ENCODE results near the gene PFKP. TPM values are rescaled to one million over a fixed set of nuclear protein-coding genes. Genes with fewer than 3 reads are reported as not detected.

PFKP gene
- total RNA-seq, 1 experiment from 2014 or later = 232 TPM

GRCh38 chr10:3126741-3127346 lies 59.5 kb downstream of the PFKP start:
- Histone ChIP-seq H3K9me3 (ENCODE audit: control insufficient read depth, insufficient read depth, low read depth, low read length) (no peaks in the 10 kb centered on the region), H3K27ac (ENCODE audit: low read length) (no peak overlapping the region), H3K36me3 (ENCODE audit: control insufficient read depth, insufficient read depth, low read length) (peaks cover 3% of the 10 kb centered on the region; the same call in 1 of the 2 replicates), H3K4me3 (ENCODE audit: low read depth in 2 of 2, low read length in 2 of 2) (no peak overlapping the region), H3K4me1 (ENCODE audit: control insufficient read depth, insufficient read depth, low read length) (no peaks in the 10 kb centered on the region), H3K27me3 (ENCODE audit: control insufficient read depth, insufficient read depth, low read length) (no peaks in the 10 kb centered on the region)
- ChIA-PET CTCF (no interaction called here), POLR2A (no interaction called here)
- no TSS peak for BruUV-seq (replicated peaks)
- in situ Hi-C loops (cut with HindIII; ENCODE audit: low pct_unique_long_range_greater_than_20kb, low sequenced_read_pairs) (no loop called here), intact Hi-C loops (cut with micrococcal nuclease; ENCODE audit: unreplicated experiment) (no loop called here)
- no peak for DNase-seq (ENCODE audit: low read depth, low spot score)
- no peak for ATAC-seq
- no peak for TF ChIP-seq CTCF (IDR thresholded peaks at IDR 0.05)
- TF ChIP-seq REST (IDR thresholded peaks at IDR 0.05; ENCODE audit: insufficient read depth in 1 of 2, low read depth in 2 of 2, low read length in 1 of 2) = no peak
- TF ChIP-seq SIN3A (IDR thresholded peaks at IDR 0.05; ENCODE audit: borderline replicate concordance, insufficient read depth, low read depth, low read length) = no peak
- TF ChIP-seq POLR2AphosphoS5 (IDR thresholded peaks at IDR 0.05; ENCODE audit: low read depth, low read length) = no peak
- no peak for TF ChIP-seq TCF7L2 (IDR thresholded peaks at IDR 0.05; ENCODE audit: low read depth, low read length)

- no peak for DNase-seq (ENCODE audit: low read depth, low spot score)
- ChIA-PET CTCF (no interaction called here), POLR2A (no interaction called here)
- ATAC-seq = no peak
- H3K27ac ChIP-seq (ENCODE audit: low read length) = no peak overlapping the region
- BruUV-seq (replicated peaks) = no TSS peak
- no peaks in the 10 kb centered on the region; the same call in 1 of the 2 replicates for H3K36me3 ChIP-seq (ENCODE audit: control insufficient read depth, insufficient read depth, low read length)
- H3K4me3 ChIP-seq (ENCODE audit: low read depth in 2 of 2, low read length in 2 of 2) = no peak overlapping the region
- intact Hi-C loops (cut with micrococcal nuclease; ENCODE audit: unreplicated experiment) (no loop called here), in situ Hi-C loops (cut with HindIII; ENCODE audit: low pct_unique_long_range_greater_than_20kb, low sequenced_read_pairs) (no loop called here)
- H3K4me1 ChIP-seq (ENCODE audit: control insufficient read depth, insufficient read depth, low read length) = no peaks in the 10 kb centered on the region
- H3K27me3 ChIP-seq (ENCODE audit: control insufficient read depth, insufficient read depth, low read length) = no peaks in the 10 kb centered on the region
- no peak for TF ChIP-seq POLR2AphosphoS5 (IDR thresholded peaks at IDR 0.05; ENCODE audit: low read depth, low read length)
- TF ChIP-seq CTCF (IDR thresholded peaks at IDR 0.05) = no peak
- TF ChIP-seq SIN3A (IDR thresholded peaks at IDR 0.05; ENCODE audit: borderline replicate concordance, insufficient read depth, low read depth, low read length) = no peak
- no peak for TF ChIP-seq TCF7L2 (IDR thresholded peaks at IDR 0.05; ENCODE audit: low read depth, low read length)
- no peak for TF ChIP-seq REST (IDR thresholded peaks at IDR 0.05; ENCODE audit: insufficient read depth in 1 of 2, low read depth in 2 of 2, low read length in 1 of 2)
- no peaks in the 10 kb centered on the region for H3K9me3 ChIP-seq (ENCODE audit: control insufficient read depth, insufficient read depth, low read depth, low read length)
Measured at GRCh38 chr10:3127921-3128320, 60.6 kb downstream of the PFKP start.
